ENCODE measurements around the gene ACIN1. TPM values are rescaled to one million over a fixed set of nuclear protein-coding genes. Genes with fewer than 3 reads are reported as not detected.

Gene ACIN1
- total RNA-seq, 2 donors from 2014 or later, result 187 to 214 TPM

GRCh38 chr14:23104591-23105347, 9.8 kb upstream of the ACIN1 start, which contains the start of gene CIROP:
Gene CIROP, minus strand, starts transcription at chr14:23104989. Its CDS starts 69 bp downstream, at chr14:23104920.
- H3K4me3 Mint-ChIP-seq, result no peak within 1 kb of the TSS
- H3K27ac Mint-ChIP-seq, result no peak within 1 kb of the TSS
- H3K36me3 Mint-ChIP-seq (ENCODE audit: low read depth), result no peaks in the 10 kb centered on the region
- ATAC-seq (replicated peaks), result no peak
- H3K9me3 Mint-ChIP-seq, result no peaks in the 10 kb centered on the region
- no peaks in the 10 kb centered on the region for H3K4me1 Mint-ChIP-seq
- no peaks in the 10 kb centered on the region for H3K27me3 Mint-ChIP-seq

- Mint-ChIP-seq H3K4me3 (no peak overlapping the region), H3K27ac (no peak overlapping the region), H3K36me3 (ENCODE audit: low read depth) (peaks cover 4% of the 10 kb centered on the region), H3K4me1 (no peaks in the 10 kb centered on the region), H3K27me3 (no peaks in the 10 kb centered on the region), H3K9me3 (no peaks in the 10 kb centered on the region)
- no peak for ATAC-seq (replicated peaks)
Measured at GRCh38 chr14:23104070-23104590, 9.2 kb upstream of the ACIN1 start.

- H3K27me3 Mint-ChIP-seq, result no peaks in the 10 kb centered on the region
Measured at GRCh38 chr14:23103581-23103980, 8.6 kb upstream of the ACIN1 start.

GRCh38 chr14:23102801-23103200, 7.9 kb upstream of the ACIN1 start:
- no peak for ATAC-seq (replicated peaks)
- H3K4me1 Mint-ChIP-seq, result peaks cover under 1% of the 10 kb centered on the region
- H3K4me3 Mint-ChIP-seq, result no peak overlapping the region
- no peaks in the 10 kb centered on the region for H3K9me3 Mint-ChIP-seq
- H3K27ac Mint-ChIP-seq, result no peak overlapping the region
- H3K36me3 Mint-ChIP-seq (ENCODE audit: low read depth), result peaks cover 17% of the 10 kb centered on the region
- H3K27me3 Mint-ChIP-seq, result no peaks in the 10 kb centered on the region

More at GRCh38 chr14:23103581-23103980, 8.6 kb upstream of the ACIN1 start:
- Mint-ChIP-seq H3K27ac (no peak overlapping the region), H3K4me1 (no peaks in the 10 kb centered on the region), H3K36me3 (ENCODE audit: low read depth) (peaks cover 9% of the 10 kb centered on the region), H3K9me3 (no peaks in the 10 kb centered on the region), H3K4me3 (no peak overlapping the region)
- no peak for ATAC-seq (replicated peaks)

- Mint-ChIP-seq H3K27ac (no peak overlapping the region), H3K36me3 (ENCODE audit: low read depth) (peaks cover 24% of the 10 kb centered on the region), H3K4me1 (peaks cover 8% of the 10 kb centered on the region), H3K27me3 (no peaks in the 10 kb centered on the region), H3K9me3 (no peaks in the 10 kb centered on the region), H3K4me3 (no peak overlapping the region)
- ATAC-seq (replicated peaks), result no peak
Measured at GRCh38 chr14:23101986-23102625, 7.2 kb upstream of the ACIN1 start.

- no peaks in the 10 kb centered on the region for H3K9me3 Mint-ChIP-seq
- no peaks in the 10 kb centered on the region for H3K27me3 Mint-ChIP-seq
- ATAC-seq (replicated peaks), result no peak
- H3K4me3 Mint-ChIP-seq, result no peak overlapping the region
- H3K27ac Mint-ChIP-seq, result no peak overlapping the region
- H3K36me3 Mint-ChIP-seq (ENCODE audit: low read depth), result peaks cover 31% of the 10 kb centered on the region
- peaks cover 10% of the 10 kb centered on the region for H3K4me1 Mint-ChIP-seq
Measured at GRCh38 chr14:23101213-23101970, 6.5 kb upstream of the ACIN1 start.

GRCh38 chr14:23099212-23099861, 4.4 kb upstream of the ACIN1 start:
- H3K36me3 Mint-ChIP-seq (ENCODE audit: low read depth), result peaks cover 32% of the 10 kb centered on the region
- H3K4me1 Mint-ChIP-seq, result peaks cover 10% of the 10 kb centered on the region
- H3K4me3 Mint-ChIP-seq, result no peak overlapping the region
- peak overlapping the region; percentile 54 for H3K27ac Mint-ChIP-seq
- no peak for ATAC-seq (replicated peaks)
- H3K27me3 Mint-ChIP-seq, result no peaks in the 10 kb centered on the region
- no peaks in the 10 kb centered on the region for H3K9me3 Mint-ChIP-seq

- Mint-ChIP-seq H3K9me3 (no peaks in the 10 kb centered on the region), H3K27me3 (no peaks in the 10 kb centered on the region), H3K4me3 (no peak overlapping the region), H3K36me3 (ENCODE audit: low read depth) (peaks cover 41% of the 10 kb centered on the region), H3K27ac (no peak overlapping the region), H3K4me1 (peaks cover 14% of the 10 kb centered on the region)
- ATAC-seq (replicated peaks), result no peak
Measured at GRCh38 chr14:23097786-23098185, 2.9 kb upstream of the ACIN1 start.

- Mint-ChIP-seq H3K27me3 (no peaks in the 10 kb centered on the region), H3K36me3 (ENCODE audit: low read depth) (peaks cover 64% of the 10 kb centered on the region), H3K4me3 (no peak within 1 kb of the TSS), H3K4me1 (peaks cover 24% of the 10 kb centered on the region), H3K9me3 (no peaks in the 10 kb centered on the region), H3K27ac (no peak within 1 kb of the TSS)
- peak; percentile 90 for ATAC-seq (replicated peaks)
Measured at GRCh38 chr14:23095196-23096108, 516 bp upstream of the ACIN1 start, which contains the start of gene C14orf119. Gene C14orf119, plus strand, starts transcription at chr14:23095505. Its CDS starts 2,154 bp downstream, at chr14:23097659.

- Mint-ChIP-seq H3K9me3 (no peaks in the 10 kb centered on the region), H3K27me3 (no peaks in the 10 kb centered on the region), H3K4me1 (peaks cover 24% of the 10 kb centered on the region), H3K4me3 (no peak overlapping the region), H3K36me3 (ENCODE audit: low read depth) (peaks cover 74% of the 10 kb centered on the region), H3K27ac (no peak overlapping the region)
- no peak for ATAC-seq (replicated peaks)
Measured at GRCh38 chr14:23093991-23094665, 808 bp downstream of the ACIN1 start.

GRCh38 chr14:23093526-23093925, 1.4 kb downstream of the ACIN1 start:
- no peaks in the 10 kb centered on the region for H3K27me3 Mint-ChIP-seq
- no peak overlapping the region for H3K27ac Mint-ChIP-seq
- peaks cover 74% of the 10 kb centered on the region for H3K36me3 Mint-ChIP-seq (ENCODE audit: low read depth)
- no peak for ATAC-seq (replicated peaks)
- no peak overlapping the region for H3K4me3 Mint-ChIP-seq
- H3K4me1 Mint-ChIP-seq, result peaks cover 24% of the 10 kb centered on the region
- no peaks in the 10 kb centered on the region for H3K9me3 Mint-ChIP-seq

GRCh38 chr14:23093104-23093503, 1.8 kb downstream of the ACIN1 start:
- no peaks in the 10 kb centered on the region for H3K27me3 Mint-ChIP-seq
- H3K4me1 Mint-ChIP-seq, result peaks cover 24% of the 10 kb centered on the region
- no peak overlapping the region for H3K4me3 Mint-ChIP-seq
- no peak for ATAC-seq (replicated peaks)
- peaks cover 74% of the 10 kb centered on the region for H3K36me3 Mint-ChIP-seq (ENCODE audit: low read depth)
- H3K9me3 Mint-ChIP-seq, result no peaks in the 10 kb centered on the region
- no peak overlapping the region for H3K27ac Mint-ChIP-seq
